Measurements from ENCODE around the gene FYB1.

DNA sequence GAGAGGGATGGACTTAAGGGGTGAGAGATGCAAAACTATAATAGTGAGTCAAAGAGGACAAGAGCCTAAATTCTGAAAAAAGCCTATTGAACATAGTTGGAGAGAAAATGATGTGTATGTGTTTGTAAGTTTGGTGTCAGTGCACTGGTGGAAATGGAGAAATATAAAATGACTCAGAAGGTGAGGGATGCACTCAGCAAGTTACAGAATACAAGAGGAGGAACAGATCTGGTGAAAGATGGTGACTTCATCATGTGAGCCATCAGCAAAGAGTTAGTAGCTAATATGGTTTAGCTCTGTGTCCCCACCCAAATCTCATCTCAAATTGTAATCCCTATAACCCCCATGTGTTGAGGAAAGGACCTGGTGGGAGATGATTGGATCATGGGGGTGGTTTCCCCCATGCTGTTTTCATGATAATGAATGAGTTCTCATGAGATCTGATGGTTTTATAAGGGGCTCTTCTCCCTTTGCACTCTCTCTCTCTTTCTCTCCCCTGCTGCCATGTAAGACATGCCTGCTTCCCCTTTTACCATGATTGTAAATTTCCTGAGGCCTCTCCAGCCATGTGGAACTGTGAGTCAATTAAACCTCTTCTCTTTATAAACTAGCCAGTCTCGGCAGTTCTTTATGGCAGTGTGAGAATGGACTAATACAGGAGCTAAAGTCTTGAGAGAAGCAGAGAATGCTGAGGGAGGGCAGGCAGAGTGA is 30.4 kb upstream of the FYB1 start:
- TF ChIP-seq, protein P1, sequence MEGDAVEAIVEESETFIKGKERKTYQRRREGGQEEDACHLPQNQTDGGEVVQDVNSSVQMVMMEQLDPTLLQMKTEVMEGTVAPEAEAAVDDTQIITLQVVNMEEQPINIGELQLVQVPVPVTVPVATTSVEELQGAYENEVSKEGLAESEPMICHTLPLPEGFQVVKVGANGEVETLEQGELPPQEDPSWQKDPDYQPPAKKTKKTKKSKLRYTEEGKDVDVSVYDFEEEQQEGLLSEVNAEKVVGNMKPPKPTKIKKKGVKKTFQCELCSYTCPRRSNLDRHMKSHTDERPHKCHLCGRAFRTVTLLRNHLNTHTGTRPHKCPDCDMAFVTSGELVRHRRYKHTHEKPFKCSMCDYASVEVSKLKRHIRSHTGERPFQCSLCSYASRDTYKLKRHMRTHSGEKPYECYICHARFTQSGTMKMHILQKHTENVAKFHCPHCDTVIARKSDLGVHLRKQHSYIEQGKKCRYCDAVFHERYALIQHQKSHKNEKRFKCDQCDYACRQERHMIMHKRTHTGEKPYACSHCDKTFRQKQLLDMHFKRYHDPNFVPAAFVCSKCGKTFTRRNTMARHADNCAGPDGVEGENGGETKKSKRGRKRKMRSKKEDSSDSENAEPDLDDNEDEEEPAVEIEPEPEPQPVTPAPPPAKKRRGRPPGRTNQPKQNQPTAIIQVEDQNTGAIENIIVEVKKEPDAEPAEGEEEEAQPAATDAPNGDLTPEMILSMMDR (IDR thresholded peaks at IDR 0.05), result no peak
- TF ChIP-seq SIN3A (IDR thresholded peaks at IDR 0.05; ENCODE audit: borderline replicate concordance, insufficient read depth, low read depth, low read length), result no peak
- no peak for TF ChIP-seq POLR2AphosphoS5 (IDR thresholded peaks at IDR 0.05; ENCODE audit: low read depth, low read length)
- TF ChIP-seq, protein P2, sequence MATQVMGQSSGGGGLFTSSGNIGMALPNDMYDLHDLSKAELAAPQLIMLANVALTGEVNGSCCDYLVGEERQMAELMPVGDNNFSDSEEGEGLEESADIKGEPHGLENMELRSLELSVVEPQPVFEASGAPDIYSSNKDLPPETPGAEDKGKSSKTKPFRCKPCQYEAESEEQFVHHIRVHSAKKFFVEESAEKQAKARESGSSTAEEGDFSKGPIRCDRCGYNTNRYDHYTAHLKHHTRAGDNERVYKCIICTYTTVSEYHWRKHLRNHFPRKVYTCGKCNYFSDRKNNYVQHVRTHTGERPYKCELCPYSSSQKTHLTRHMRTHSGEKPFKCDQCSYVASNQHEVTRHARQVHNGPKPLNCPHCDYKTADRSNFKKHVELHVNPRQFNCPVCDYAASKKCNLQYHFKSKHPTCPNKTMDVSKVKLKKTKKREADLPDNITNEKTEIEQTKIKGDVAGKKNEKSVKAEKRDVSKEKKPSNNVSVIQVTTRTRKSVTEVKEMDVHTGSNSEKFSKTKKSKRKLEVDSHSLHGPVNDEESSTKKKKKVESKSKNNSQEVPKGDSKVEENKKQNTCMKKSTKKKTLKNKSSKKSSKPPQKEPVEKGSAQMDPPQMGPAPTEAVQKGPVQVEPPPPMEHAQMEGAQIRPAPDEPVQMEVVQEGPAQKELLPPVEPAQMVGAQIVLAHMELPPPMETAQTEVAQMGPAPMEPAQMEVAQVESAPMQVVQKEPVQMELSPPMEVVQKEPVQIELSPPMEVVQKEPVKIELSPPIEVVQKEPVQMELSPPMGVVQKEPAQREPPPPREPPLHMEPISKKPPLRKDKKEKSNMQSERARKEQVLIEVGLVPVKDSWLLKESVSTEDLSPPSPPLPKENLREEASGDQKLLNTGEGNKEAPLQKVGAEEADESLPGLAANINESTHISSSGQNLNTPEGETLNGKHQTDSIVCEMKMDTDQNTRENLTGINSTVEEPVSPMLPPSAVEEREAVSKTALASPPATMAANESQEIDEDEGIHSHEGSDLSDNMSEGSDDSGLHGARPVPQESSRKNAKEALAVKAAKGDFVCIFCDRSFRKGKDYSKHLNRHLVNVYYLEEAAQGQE (IDR thresholded peaks at IDR 0.05; ENCODE audit: insufficient read depth in 1 of 2, low read depth in 2 of 2, low read length in 1 of 2), result no peak

Data from Panc1 (cell line).